Right lobe of liver (tissue), 6 donors: ENCODE measurements around the gene PI4K2B. TPM values are rescaled to one million over a fixed set of nuclear protein-coding genes. Genes with fewer than 3 reads are reported as not detected.

Experiments
- ATAC-seq, 4 donors: fragments of 200-7000 bp; cut with Tn5 transposase; one replicate each; pipeline ENCODE4 v1.9.1; 2020; ENCODE audit warnings: mild to moderate bottlenecking in 4 of 4, moderate library complexity in 4 of 4
- DNase-seq, 3 donors: peaks; one replicate each; pipeline ENCODE4 v3.0.0-alpha.2; 2020
- H3K27ac ChIP-seq, 3 donors: fragments of 200-600 bp; one replicate each; pipeline ENCODE4 v1.8.0; 2022
- H3K27me3 ChIP-seq, 2 donors: fragments of 200-600 bp; one replicate each; pipeline ENCODE4 v1.8.0; 2022
- H3K36me3 ChIP-seq, 4 donors: fragments of 200-600 bp; sonication (generic) in 1 of 4; one replicate each; pipeline versions ENCODE4 v1.5.1 to v1.8.0; 2017 to 2022; ENCODE audit warnings: control low read depth in 1 of 4
- H3K4me1 ChIP-seq, 4 donors: fragments of 200-600 bp; sonication (generic) in 1 of 4; one replicate each; pipeline versions ENCODE4 v1.5.1 to v1.8.0; 2017 to 2022; ENCODE audit warnings: control low read depth in 1 of 4
- H3K4me3 ChIP-seq, 3 donors: fragments of 200-600 bp; one replicate each; pipeline ENCODE4 v1.8.0; 2022
- H3K9me3 ChIP-seq, 4 donors: fragments of 200-600 bp; sonication (generic) in 1 of 4; one replicate each; pipeline versions ENCODE4 v1.5.1 to v1.8.0; 2017 to 2022; ENCODE audit warnings: control low read depth in 1 of 4
- CTCF ChIP-seq, 4 donors: fragments of 200-600 bp in 3 of 4; fragments of 450-650 bp in 1 of 4; IDR thresholded peaks; one replicate each; pipeline versions ENCODE4 v1.5.1 to v1.8.0; 2016 to 2022; ENCODE audit warnings: antibody characterized with exemption in 4 of 4, mild to moderate bottlenecking in 2 of 4
- POLR2A ChIP-seq: fragments of 450-650 bp; IDR thresholded peaks from one replicate; pipeline ENCODE4 v1.6.1; 2017; ENCODE audit warnings: antibody characterized with exemption, mild to moderate bottlenecking
- WGBS: methylation state at CpG from one replicate; pipeline ENCODE4 v1.1.6; 2018; ENCODE audit warnings: low coverage, low lambda C conversion rate; ENCODE audit not compliant: insufficient coverage; ENCODE audit errors: missing lambda C conversion rate; 5-methylcytosine and 5-hydroxymethylcytosine counted together
- intact Hi-C, 2 donors: fragments of 100-400 bp; cut with DNase I; formaldehyde crosslinking; loops; one replicate each; pipeline versions ENCODE4 v1.11.2 to v1.14.1; 2022
- total RNA-seq, 6 experiments: library from RNA; depleted of rRNA in 2 of 6; stranded (reverse); fragments of >200 nt in 2 of 6; fragmentation: NEBNext Ultra II Directional in 3 of 6; extraction: Animal tissue kit (Norgen Biotek cat#: 25700) in 3 of 6; gene quantifications; one replicate each; pipeline versions ENCODE4 v1.1.0 to v1.2.4, GENCODE V29; 2016 to 2023
- donor health status: DM: no; HTN: yes; CAD: no.
- donor health status: DM: no; HTN: no; CAD: no.
- donor health status: DM: no; HTN: no; CAD: no.
- donor health status: DM: no; HTN: yes; CAD: no.
- donor health status: DM: no; HTN: yes; CAD: no.

The PI4K2B gene
- total RNA-seq, 6 experiments from 2014 or later = 17.1 to 33.5 (median 22.8) TPM

- intact Hi-C loops = no loop called here
Measured at GRCh38 chr4:25284466-25284865, 50.6 kb downstream of the PI4K2B start.

GRCh38 chr4:25290490-25291067 is 56.7 kb downstream of the PI4K2B start:
- 60% methylated on average over 1 of the region's 11 CpGs for WGBS
- Histone ChIP-seq H3K36me3 (no peaks in the 10 kb centered on the region), H3K4me3 (no peak overlapping the region), H3K27me3 (no peaks in the 10 kb centered on the region), H3K4me1 (no peaks in the 10 kb centered on the region), H3K9me3 (no peaks in the 10 kb centered on the region), H3K27ac (no peak overlapping the region)
- no peak for ATAC-seq
- TF ChIP-seq POLR2A (no peak), CTCF (IDR thresholded peaks at IDR 0.05) (no peak)
- no peak for DNase-seq
- intact Hi-C loops = no loop called here

More at GRCh38 chr4:25284466-25284865, 50.6 kb downstream of the PI4K2B start:
- no peak overlapping the region for H3K4me3 ChIP-seq
- H3K27ac ChIP-seq = no peak overlapping the region
- ATAC-seq = no peak
- peaks cover 0 to 13% (median 0%) of the 10 kb centered on the region in 4 donors for H3K36me3 ChIP-seq
- H3K4me1 ChIP-seq = no peaks in the 10 kb centered on the region
- DNase-seq = no peak
- H3K9me3 ChIP-seq = no peaks in the 10 kb centered on the region
- WGBS = 83% methylated on average over 3 of the region's 3 CpGs
- no peaks in the 10 kb centered on the region for H3K27me3 ChIP-seq
- no peak for TF ChIP-seq POLR2A
- no peak for TF ChIP-seq CTCF (IDR thresholded peaks at IDR 0.05)

GRCh38 chr4:25291158-25291733 is 57.4 kb downstream of the PI4K2B start:
- no peak overlapping the region for H3K27ac ChIP-seq
- intact Hi-C loops = no loop called here
- no peak overlapping the region for H3K4me3 ChIP-seq
- H3K36me3 ChIP-seq = no peaks in the 10 kb centered on the region
- DNase-seq = no peak
- no peaks in the 10 kb centered on the region for H3K9me3 ChIP-seq
- no peak for TF ChIP-seq CTCF (IDR thresholded peaks at IDR 0.05)
- TF ChIP-seq POLR2A = no peak
- no peaks in the 10 kb centered on the region for H3K27me3 ChIP-seq
- WGBS = 64% methylated on average over 12 of the region's 12 CpGs
- no peak for ATAC-seq
- H3K4me1 ChIP-seq = no peaks in the 10 kb centered on the region

- WGBS = 90% methylated on average over 5 of the region's 5 CpGs
- intact Hi-C loops = no loop called here
- no peak for DNase-seq
- ATAC-seq = no peak
- H3K4me1 ChIP-seq = peaks cover 0 to 6% (median 0%) of the 10 kb centered on the region in 4 donors
- no peak overlapping the region for H3K4me3 ChIP-seq
- H3K27me3 ChIP-seq = no peaks in the 10 kb centered on the region
- H3K27ac ChIP-seq = no peak overlapping the region
- no peak for TF ChIP-seq POLR2A
- no peak for TF ChIP-seq CTCF (IDR thresholded peaks at IDR 0.05)
- no peaks in the 10 kb centered on the region for H3K9me3 ChIP-seq
- H3K36me3 ChIP-seq = no peaks in the 10 kb centered on the region
Measured at GRCh38 chr4:25297528-25298242, 63.9 kb downstream of the PI4K2B start.
